Gastrocnemius medialis (tissue), 4 donors: ENCODE data around the gene SLC37A1.

Source experiments
- CTCF ChIP-seq, 5 experiments: fragments of 450-650 bp in 3 of 5; fragments of 200-600 bp in 2 of 5; sonication (generic) in 2 of 5; IDR thresholded peaks in 4 of 5; conservative IDR thresholded peaks in 1 of 5; 1 replicate in 4 of 5; 2 replicates in 1 of 5; pipeline ENCODE4 v1.5.1; 2016 to 2019; ENCODE audit warnings: antibody characterized with exemption in 5 of 5, mild to moderate bottlenecking in 3 of 5, moderate library complexity in 3 of 5
- POLR2A ChIP-seq, 2 donors: fragments of 450-650 bp; IDR thresholded peaks; one replicate each; pipeline ENCODE4 v1.6.1; 2017; ENCODE audit warnings: antibody characterized with exemption in 2 of 2, mild to moderate bottlenecking in 2 of 2, moderate library complexity in 2 of 2

GRCh38 chr21:42544544-42544943, 30.9 kb downstream of the SLC37A1 start:
- TF ChIP-seq CTCF (IDR thresholded peaks at IDR 0.05 in 4 of 5, conservative IDR thresholded peaks at IDR 0.05 in 1 of 5) (no peak), POLR2A (IDR thresholded peaks at IDR 0.05) (no peak)
